Stimulated activated CD4-positive, alpha-beta T cell treated with anti-CD3 and anti-CD28 coated beads, Interleukin-12 subunit alpha, Interleukin-12 subunit beta, amount 100 ng/mL, for 24 hours (primary cell): ENCODE results near the gene SUPT20H.

Experiments used
- DNase-seq, 2 experiments: peaks; one replicate each; pipeline ENCODE4 v3.0.0-alpha.2; 2020; ENCODE audit warnings: low read depth in 2 of 2

SUPT20H gene

GRCh38 chr13:37058910-37059847 lies at the start of gene SUPT20H:
TSS of gene SUPT20H (minus strand) at chr13:37059688. CDS start at chr13:37051490, 8,198 bp downstream.
- DNase-seq = peak; percentile 90 to 93

- no peak for DNase-seq
These were observed 49.7 kb upstream of the SUPT20H start for GRCh38 chr13:37109051-37109678.

GRCh38 chr13:37107868-37108267 lies 48.4 kb upstream of the SUPT20H start:
- DNase-seq = no peak

GRCh38 chr13:37107456-37107855 lies 48.0 kb upstream of the SUPT20H start:
- DNase-seq = no peak

GRCh38 chr13:37106642-37107041 lies 47.2 kb upstream of the SUPT20H start:
- DNase-seq = no peak

- no peak for DNase-seq
These were observed 45.8 kb upstream of the SUPT20H start, which contains the start of gene CSNK1A1L for GRCh38 chr13:37105251-37105714. TSS of gene CSNK1A1L (minus strand) at chr13:37105664. CDS start at chr13:37105256, 408 bp downstream.

GRCh38 chr13:37102896-37103295 lies 43.4 kb upstream of the SUPT20H start:
- no peak for DNase-seq

GRCh38 chr13:37101201-37101600 lies 41.7 kb upstream of the SUPT20H start:
- no peak for DNase-seq

GRCh38 chr13:37100731-37101130 lies 41.2 kb upstream of the SUPT20H start:
- no peak for DNase-seq

- DNase-seq = no peak
These were observed 37.6 kb upstream of the SUPT20H start for GRCh38 chr13:37097076-37097475.

- DNase-seq = no peak
These were observed 35.4 kb upstream of the SUPT20H start for GRCh38 chr13:37094840-37095239.

GRCh38 chr13:37094099-37094498 lies 34.6 kb upstream of the SUPT20H start:
- no peak for DNase-seq

- no peak for DNase-seq
These were observed 32.3 kb upstream of the SUPT20H start for GRCh38 chr13:37091835-37092234.

GRCh38 chr13:37090912-37091311 lies 31.4 kb upstream of the SUPT20H start:
- no peak for DNase-seq

- no peak for DNase-seq
These were observed 30.0 kb upstream of the SUPT20H start for GRCh38 chr13:37089495-37089894.

GRCh38 chr13:37087486-37087885 lies 28.0 kb upstream of the SUPT20H start:
- DNase-seq = no peak

- DNase-seq = no peak
These were observed 26.1 kb upstream of the SUPT20H start for GRCh38 chr13:37085606-37086005.

- no peak for DNase-seq
These were observed 17.3 kb upstream of the SUPT20H start for GRCh38 chr13:37076818-37077217.

GRCh38 chr13:37075164-37075563 lies 15.7 kb upstream of the SUPT20H start:
- DNase-seq = no peak

- no peak for DNase-seq
These were observed 15.2 kb upstream of the SUPT20H start for GRCh38 chr13:37074703-37075102.

- DNase-seq = no peak
These were observed 12.5 kb upstream of the SUPT20H start for GRCh38 chr13:37072024-37072423.

- DNase-seq = no peak
These were observed 11.5 kb upstream of the SUPT20H start for GRCh38 chr13:37070956-37071355.
